GOT3 (cell line): Measurements from ENCODE around the gene KIAA1328.

Experiments used
- DNase-seq: peaks from one replicate; lab custom pipeline; 2025; ENCODE audit warnings: mixed read lengths; lab: John Stamatoyannopoulos, UW

KIAA1328 gene

DNA sequence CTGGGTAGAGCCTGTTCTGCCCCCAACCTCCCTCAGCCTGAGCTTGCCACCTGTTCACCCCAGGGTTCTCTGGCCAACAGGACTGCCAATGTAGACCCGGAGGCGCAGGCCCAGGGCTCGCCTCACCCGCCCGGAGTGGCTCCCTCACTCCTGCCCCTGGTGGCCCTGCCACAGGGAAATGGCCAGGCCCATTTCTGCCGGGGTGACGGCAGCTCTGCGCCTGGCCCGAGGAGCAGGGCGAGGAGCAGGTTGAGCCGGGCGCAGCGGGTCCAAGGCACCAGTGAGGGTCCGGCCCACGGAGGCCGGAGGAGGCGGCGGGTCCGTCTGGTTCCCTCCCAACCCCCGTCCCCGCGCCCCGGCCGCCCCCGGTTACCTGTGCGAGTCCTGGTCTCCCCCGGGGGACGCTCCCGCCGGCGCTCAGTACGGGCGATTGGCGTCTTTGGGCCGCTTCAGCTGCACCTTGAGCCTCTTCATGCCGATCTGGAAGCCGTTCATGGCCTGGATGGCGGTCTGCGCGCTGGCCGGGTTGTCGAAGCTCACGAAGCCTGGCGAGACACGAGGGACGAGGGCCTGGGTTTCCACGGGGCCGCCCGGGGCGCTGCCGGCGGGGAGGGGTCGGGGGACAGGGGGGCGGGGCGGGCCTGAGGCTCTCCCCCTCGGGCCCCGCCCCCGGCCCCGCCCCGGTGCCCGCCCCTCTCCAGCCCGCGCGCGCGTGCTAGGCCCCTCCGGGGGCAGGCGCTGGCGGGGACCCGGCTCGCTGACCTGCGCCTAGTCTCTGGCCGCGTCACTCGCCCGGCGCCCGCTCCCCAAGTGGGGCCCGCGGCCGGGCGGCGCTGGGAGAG is 424.7 kb downstream of the KIAA1328 start:
- DNase-seq: no peak

DNA sequence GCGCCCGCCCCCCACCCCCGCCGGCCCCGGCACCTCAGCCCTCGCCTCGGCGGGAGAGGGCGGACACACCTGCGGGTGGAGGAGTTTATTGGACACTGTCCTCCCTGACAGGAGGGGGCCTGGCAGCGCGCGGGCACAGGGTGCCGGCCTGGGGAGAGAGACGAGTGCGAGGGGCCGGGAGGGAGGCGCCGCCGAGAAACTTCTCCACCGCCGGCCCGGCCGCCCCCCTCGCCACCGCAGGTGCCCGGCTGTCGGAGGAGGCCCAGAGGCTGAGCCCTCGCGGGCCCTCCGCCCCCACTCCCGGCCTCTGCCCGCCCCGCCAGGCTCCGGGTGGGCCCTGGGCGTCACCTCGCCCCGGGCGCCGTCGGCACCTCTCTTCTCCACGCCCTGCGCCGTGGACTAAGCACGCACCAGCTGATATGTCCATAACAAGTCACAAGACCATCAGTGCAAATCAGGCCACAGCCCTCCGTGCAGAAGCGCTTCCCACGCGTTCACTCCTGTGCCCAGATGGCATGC is 425.4 kb downstream of the KIAA1328 start:
- no peak for DNase-seq

DNA sequence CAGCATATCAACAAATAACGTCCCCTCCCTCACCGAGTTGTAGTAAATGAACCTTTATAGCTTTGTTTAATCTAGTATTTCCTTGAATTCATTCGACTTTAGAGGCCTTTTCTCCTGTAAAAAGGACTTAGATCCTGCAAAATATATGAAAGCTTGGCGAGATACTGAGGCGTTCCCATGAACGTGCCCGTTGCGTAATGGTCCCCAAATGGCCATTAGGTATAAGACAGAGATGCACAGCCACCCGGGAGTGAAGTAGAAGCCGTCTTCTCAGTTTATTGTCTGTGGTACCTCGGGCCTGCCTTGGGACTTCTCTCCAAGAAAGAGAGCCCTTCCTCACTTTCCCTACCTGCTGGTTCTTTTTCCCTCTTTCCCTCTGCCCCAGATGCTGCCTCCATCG is 426.0 kb downstream of the KIAA1328 start:
- DNase-seq: no peak

DNA sequence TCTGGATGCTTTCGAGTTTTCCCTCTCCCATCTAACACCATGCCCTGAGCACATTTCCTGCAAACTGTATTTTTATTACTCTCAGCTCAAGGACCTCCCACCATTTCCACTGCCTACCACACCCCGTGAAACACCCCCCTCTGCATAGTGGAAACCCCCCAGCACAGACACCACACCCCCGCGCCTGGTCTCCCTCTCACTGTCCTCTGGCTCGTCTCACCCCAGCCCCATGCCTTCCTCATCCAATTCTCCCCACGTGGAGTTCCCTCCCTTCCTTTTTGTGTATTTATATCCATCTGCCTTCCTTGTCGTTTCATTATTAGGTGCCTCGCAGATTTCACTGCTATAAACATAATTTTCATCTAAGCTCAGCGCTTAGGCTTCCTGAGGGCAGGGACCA is 429.2 kb downstream of the KIAA1328 start:
- no peak for DNase-seq

DNA sequence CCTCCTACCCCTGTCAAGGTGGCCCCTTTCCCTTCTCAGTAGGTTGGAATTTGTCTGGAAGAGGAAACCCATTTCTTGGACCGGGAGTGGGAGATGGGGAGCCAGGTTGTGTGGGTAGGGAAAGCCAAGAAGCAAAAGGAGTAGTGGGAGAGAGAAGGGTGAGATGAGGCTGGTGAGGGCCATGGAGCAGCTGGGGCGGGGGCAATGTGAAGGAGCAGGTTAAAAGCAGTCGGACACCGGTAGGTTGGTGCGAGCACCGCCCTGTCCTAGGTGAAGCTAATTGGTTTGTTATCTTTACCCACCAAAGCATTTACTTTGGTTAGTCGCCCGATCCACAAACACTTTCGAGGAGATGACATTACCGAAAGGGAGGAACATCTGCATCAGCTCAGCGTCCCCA is 429.9 kb downstream of the KIAA1328 start:
- DNase-seq: no peak

DNA sequence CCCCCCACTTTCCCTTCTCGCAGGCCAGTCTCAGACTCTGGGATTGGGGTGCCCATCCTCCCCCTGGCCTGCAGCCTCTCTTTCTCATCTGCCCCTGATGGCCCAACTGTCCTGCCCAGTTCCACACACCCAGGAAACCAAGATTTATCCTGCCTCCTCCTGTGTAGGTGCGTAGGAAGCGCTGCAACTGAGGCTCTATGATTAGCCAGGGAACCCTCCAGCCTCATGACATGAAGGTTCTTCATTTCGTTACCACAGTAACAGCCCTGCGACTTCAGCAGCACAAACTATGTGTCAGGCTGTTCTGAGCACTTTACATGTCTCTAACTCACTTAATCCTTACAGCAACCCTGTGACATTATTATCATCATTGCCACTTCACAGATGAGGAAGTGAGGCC is 430.8 kb downstream of the KIAA1328 start:
- DNase-seq: no peak

DNA sequence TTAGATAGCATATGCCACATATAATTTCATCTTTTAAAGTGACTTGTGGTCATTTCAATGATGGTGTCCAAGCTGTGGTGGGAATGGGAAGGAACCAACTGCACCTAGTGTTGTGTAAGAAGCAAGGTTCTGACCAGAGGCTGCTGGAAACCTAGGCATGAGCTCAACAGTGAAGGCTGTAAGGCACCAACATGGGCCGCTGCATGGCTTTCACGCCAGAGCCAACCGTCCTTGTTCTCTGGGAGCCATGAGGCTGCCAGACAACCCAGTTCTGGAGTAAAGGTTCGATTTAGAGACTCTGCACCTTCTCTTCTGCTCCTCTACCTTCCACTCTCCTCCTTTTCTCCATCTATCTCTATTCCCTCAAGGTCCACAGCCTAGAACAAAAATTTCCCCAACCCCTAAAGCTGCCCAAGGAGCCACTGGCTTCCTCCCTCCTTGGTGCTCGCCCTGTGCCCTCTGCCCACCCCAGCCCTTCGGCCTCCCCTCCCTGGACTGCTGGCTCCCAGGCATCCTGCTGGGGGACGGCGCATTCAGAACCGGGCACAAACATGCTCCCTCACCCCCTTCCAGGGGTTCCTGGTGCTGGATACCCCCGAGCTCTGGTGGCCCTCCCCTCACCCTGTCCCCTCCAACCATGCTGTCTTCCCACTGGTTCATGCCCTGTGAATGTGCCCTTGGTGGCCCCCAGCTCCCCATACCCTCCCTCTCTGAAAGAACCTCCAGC is 431.6 kb downstream of the KIAA1328 start:
- no peak for DNase-seq

DNA sequence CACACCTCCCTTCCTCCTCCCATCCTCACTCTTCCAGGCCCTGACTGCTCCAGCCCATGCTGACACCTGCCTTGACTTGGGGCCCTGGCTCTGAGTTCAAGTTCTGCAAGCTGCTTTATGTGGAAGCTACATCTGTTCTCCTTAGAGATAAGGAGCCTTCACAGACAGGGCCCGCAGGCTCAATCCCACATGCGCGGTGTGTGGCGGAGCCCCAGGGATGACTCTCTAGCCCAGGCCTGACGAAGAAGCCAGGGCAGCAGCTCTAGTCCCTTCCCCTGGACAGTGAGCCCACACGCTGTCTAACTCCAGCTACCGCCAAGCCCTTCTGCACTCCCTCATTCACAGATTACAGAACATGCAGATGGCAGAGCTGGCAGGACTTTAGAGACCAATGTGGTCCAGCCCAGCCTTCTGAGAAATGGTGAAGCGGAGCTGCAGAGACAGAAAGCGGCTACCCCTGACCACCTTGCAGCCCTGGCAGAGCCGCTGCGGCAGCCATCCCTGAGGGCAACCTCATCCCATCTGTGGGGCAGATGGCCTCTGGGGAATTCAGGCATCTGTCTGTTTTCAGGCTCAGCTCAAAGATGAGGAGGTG is 432.4 kb downstream of the KIAA1328 start:
- no peak for DNase-seq

DNA sequence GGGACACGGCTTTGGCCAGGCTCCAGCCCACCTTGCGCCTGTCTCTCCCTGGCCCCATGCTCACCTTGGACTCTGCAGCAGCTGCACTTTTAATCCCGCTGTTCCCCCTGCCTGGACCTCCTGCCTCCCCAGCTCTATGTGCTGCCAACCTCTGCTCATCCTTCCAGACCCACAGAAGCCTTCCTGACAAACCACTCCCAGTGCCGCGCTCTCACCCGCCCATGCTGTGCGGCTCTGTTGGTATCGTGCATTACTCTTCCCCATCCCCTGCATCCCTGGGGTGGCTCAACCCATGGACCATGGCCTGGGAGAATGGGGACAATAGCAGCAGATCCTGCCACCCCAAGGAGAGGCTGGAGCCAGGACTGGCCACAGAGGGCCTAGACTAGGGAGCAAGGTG is 433.1 kb downstream of the KIAA1328 start:
- no peak for DNase-seq

DNA sequence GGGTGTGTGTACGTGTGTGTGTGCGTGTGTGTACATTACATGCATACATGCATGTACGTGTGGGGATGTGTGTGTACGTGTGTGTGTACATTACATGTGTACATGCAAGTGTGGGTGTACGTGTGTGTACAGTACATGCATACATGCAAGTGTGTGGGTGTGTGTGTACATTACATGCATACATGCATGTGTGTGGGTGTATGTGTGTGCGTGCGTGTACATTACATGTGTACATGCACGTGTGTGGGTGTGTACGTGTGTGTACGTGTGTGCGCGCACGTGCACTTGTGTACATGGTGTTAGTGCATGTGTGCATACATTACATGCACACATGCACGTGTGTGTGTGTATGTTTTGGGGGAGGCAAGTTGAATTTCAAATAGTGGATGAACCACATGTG is 436.0 kb downstream of the KIAA1328 start:
- no peak for DNase-seq

DNA sequence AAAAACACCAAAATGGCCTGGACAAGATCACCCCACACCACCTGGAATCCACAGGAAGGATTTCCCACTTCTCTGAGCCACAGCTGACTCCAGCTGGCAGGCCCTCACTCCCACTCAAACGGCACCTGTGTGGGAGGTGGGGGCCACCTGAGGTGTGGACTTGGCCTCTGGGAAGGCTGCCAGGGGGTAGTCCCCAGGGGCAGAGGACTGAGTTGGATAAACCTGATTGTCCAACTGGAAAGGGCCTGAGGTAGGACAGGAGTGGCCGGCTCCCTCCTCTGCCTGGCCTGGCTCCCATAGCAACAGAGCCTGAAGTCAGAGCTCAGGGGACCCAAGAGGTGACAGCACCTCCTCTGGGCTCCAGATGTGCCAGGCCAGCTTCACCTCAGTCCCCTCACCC is 436.5 kb downstream of the KIAA1328 start:
- no peak for DNase-seq

DNA sequence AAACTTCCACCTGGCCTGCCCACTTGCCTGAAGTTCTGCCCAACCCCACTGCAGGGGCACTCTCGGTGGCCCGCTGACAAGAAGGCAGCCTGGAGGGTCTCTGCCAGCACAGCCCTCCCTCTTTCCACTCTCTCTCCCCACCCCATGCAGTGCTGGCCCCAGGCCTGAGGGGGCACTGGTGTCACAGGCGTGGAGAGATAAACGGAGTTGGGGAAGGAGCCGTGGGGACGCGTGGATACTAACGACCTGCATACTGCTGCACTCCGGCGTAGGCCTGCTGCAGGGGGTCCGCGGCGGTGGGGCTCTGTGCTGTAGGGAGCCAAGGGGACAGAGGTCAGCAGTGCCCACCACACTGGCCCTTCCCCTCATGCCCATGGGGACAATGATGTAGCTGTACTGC is 437.4 kb downstream of the KIAA1328 start:
- DNase-seq: no peak

DNA sequence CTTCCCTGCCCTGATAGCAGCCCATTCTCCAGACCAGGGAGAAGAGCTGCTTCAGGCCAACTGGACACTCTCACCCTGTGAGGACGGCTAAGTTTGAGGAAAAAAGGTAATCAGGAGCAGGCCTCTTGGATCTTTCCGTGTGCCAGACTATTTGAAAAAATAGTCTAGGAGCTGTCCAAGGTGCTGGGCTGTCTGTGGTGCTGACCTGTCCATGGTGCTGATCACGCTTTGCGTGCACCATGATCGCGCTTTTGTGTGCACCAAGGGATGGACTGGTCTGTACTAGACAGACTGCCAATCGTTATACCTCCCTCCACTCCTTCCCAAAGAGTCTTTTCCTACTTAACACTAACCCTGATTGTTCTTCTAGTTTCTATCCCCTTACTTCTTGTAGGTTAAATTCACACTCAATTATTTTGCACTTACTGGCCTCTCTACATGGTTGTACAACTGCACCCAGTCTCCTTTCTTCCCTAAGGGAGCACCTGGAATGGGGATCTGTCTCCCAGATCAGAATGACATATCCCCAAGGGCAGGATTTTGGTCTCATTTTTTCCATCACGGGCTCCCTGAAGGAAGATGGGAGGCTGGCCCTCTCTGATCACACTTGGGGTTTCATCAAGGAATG is 441.2 kb downstream of the KIAA1328 start:
- no peak for DNase-seq

DNA sequence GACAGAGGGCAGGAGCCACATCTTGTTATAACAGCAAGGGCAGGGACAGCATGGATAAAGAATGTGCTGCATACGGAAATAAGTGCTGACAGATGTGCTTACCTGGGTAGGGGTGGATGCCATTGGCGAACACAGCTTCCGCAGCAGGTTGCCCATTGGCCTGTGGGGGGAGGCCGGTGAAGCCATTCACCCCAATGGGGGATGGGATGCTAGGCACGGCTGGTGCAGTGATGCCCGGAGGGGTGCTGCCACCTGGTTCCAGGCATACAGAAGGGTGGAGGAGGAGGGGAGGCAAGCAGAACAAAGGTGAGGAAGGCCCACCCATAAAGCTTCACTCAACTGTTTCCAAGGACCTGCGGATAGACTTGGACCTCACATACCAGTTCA is 441.7 kb downstream of the KIAA1328 start:
- no peak for DNase-seq

DNA sequence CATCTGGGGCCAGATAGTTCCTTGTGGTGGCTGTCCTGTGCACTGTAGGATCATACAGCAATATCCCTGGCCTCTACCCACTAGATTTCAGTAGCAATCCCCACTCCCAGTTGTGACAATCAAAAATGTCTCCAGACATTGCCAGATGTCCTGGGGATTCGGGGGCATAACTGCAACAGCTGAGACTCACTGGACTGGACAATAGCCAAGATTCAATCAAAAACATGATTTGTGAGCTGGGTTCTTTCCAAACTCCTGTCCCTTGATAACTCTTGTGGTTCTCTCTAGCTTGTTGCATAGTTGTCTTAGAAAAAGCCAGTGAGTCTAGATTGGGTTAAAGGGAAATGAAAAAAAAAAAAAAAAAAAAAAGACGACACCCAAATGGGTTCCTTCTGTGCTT is 443.3 kb downstream of the KIAA1328 start:
- no peak for DNase-seq

DNA sequence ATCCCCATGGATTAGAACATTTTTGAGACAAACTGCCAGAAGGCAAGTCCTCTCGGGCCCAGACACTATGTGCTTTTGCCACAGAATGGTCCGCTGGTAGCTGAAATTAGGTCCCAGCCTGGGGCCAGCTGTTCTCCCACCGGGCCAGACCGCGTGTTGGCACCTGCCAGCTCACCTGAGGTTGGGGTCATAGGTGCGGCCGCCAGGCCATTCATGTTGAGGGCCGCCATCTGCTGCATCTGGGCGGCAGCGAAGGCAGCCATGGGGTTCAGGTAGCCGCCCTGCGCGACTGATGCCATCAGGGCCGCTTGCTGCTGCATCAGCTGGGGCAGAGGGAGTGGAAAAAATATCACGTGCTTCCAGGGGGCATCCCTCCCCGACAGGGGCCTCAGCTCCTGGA is 443.9 kb downstream of the KIAA1328 start:
- no peak for DNase-seq

DNA sequence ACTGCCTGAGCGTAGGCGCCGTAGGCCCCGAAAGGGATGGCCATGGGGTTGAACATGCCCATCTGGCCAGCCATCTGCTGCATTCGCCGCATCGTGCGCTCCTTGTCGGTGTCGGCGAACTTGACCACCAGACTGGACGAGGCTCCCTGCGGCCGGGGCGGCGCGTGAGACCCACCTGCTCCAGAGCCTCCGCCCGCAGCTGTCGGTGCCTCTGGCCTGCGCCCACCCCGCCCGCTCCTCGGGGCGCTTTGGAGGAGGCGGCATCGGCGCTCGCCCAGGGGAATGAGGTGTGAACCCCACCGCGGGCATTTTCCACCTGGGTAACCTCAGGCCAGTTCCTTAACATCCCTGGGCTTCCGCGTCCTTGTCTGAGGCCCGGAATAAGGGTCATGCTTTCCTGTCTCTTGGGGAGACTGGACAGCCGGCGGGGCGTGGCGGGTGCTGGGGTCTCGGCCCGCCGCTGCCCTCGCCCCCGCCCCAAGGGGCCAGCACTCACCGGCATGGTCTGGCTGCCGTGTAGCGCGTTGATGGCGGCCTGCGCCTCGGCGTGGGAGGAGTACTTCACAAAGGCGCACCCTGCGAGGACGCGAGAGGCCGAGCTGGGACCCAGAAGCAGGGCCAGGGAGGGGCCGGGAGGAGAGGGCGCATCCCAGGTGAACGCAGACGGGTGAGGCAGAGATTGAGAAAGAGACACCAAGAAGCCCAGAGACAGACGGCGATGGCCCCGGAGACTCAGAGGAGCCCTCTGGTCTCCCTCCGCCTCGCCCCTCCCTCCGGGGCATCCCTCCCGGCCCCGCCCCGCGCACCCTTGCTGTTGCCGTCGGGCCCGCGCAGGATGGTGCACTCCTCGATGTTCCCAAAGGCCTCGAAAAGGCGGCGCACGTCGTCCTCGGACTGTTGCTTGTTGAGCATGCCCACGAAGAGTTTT is 445.6 kb downstream of the KIAA1328 start:
- no peak for DNase-seq

DNA sequence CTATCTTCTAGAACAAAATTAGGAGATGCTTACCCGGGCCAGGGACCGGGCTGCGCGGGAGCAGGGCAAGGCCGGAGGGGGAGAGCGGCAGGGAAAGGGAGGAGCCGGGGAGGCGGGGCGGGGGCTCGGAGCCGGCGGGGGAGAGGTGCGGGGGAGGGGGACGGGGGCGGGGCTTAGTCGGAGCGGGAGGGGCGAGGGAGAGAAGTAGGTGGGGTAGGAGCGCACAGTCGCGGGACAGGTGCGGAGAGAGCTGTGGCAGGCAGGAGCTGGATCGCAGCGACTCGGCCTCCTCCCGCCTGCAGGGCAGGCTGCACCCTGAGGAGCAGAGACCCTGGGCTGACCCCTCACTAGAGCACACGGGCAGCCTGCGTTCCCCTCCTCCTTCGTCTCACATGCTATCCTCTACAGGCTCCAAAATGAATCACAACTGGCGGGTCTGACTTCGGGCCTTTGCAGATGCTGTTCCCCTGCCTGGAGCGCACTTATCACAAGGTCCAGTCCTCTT is 446.4 kb downstream of the KIAA1328 start:
- no peak for DNase-seq

DNA sequence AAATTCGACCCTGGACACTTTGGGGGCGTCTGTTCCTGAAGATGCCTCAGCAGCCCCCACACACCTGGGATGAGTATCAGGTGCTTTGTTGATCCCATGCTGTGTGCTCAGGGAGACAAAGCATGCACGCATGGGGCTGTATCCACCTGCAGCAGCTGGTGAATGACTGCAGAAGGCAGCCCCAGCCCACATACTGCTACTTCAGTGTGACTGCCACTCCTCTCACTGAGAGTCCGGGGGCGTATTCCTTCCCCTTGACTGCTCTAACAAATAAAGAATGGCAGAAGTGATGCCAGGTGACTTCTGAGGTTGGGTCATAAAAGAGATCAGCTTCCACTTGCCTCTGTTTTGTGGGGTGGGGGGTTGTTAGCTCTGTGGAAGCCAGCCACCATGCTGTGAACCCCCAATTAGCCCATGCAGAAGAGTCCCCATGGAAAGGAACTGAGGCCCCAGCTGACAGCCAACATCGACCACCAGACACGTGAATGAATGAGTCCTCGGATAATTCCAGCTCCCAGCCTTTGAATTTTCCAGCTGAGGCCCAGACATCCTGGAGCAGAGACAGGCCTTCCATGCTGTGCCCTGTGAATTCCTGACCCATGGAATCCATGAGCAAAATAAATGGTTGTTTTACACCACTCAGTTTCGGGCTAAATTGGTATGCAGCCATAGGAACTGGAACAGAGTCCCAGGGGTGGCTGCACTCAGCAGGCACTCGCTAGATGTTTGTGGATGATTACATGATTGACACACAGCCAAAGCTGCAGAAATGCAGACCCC is 447.4 kb downstream of the KIAA1328 start:
- DNase-seq: no peak

DNA sequence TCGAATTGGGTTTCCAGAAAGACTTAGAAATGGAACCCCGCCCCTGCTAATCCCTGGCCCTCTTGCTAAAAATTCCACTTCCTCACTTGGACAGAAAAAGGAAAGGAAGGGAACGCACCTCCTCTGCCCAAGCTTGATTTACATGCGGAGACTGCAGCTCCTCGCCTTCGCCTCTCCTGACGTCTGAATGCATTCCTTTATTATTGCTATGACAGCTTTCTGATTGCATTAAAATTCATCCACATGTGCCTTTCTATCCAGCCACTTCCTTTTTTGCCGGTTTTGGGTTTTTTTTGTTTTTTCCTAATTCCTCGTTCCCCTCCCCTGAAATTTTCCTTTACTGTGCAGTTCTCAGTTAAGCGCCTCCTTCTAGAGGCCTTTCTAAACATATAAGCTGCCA is 448.9 kb downstream of the KIAA1328 start:
- DNase-seq: no peak
